GM23248 (cell line): Measurements from ENCODE around the gene SLC8A1.

Experiments
- EZH2 ChIP-seq: fragments of 200-600 bp; sonication (generic); IDR thresholded peaks from 2 replicates; pipeline ENCODE4 v1.6.1; 2018; ENCODE audit warnings: antibody characterized with exemption, mild to moderate bottlenecking; ENCODE audit not compliant: insufficient read depth, poor library complexity, severe bottlenecking
- EZH2phosphoT487 ChIP-seq: fragments of 200-600 bp; sonication (generic); IDR thresholded peaks from 2 replicates; pipeline ENCODE4 v1.6.1; 2018; ENCODE audit warnings: antibody characterized with exemption, moderate library complexity, mild to moderate bottlenecking, low read depth; ENCODE audit not compliant: insufficient read depth

DNA sequence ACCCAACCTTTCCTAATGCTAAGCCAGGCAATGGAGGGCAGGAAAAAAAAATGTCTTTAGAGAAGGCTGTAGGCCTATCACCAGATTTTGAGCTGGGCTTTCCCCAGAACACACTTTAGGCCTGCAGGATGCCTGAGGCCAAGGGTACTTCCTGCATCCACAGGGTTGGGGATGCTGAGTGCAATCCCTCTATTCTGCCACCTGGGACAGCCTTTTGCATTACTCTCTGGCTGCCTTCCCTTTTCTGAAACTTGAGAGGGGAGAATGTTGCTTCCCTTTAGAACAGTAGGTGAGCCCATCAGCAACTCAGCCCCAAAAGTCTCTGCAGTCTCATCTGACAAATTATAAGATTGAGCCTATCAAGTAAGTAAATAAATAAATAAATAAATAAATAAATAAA, 195.2 kb downstream of the SLC8A1 start:
- TF ChIP-seq EZH2phosphoT487 (no peak), EZH2 (no peak)
